Smooth muscle cell (in vitro differentiated cells): ENCODE measurements around the gene IP6K1. TPM values are rescaled to one million over a fixed set of nuclear protein-coding genes. Genes with fewer than 3 reads are reported as not detected.

ENCODE experiments used
- DNase-seq: peaks from one replicate; lab custom pipeline; 2025; ENCODE audit not compliant: unreplicated experiment; lab: John Stamatoyannopoulos, UW
- H2AFZ ChIP-seq: fragments of 200-600 bp; sonication (generic); 2 replicates; pipeline ENCODE4 v1.6.0; 2016; ENCODE audit warnings: antibody characterized with exemption, low read depth, mild to moderate bottlenecking
- H3F3A ChIP-seq: fragments of 200-600 bp; sonication (generic); 2 replicates; pipeline ENCODE4 v1.6.0; 2017; ENCODE audit warnings: antibody characterized with exemption, low read depth
- H3K27ac ChIP-seq: fragments of 200-600 bp; sonication (generic); 2 replicates; pipeline ENCODE4 v1.5.1; 2016; ENCODE audit warnings: low read depth, mild to moderate bottlenecking
- H3K27me3 ChIP-seq: fragments of 200-600 bp; sonication (generic); 2 replicates; pipeline ENCODE4 v1.6.1; 2016; ENCODE audit warnings: low read depth, mild to moderate bottlenecking
- H3K36me3 ChIP-seq: fragments of 200-600 bp; sonication (generic); 2 replicates; pipeline ENCODE4 v1.5.1; 2016; ENCODE audit warnings: low read depth
- H3K4me1 ChIP-seq: fragments of 200-600 bp; sonication (generic); 2 replicates; pipeline ENCODE4 v1.5.1; 2016; ENCODE audit warnings: low read depth
- H3K4me2 ChIP-seq: fragments of 200-600 bp; sonication (generic); 2 replicates; pipeline ENCODE4 v1.6.0; 2016; ENCODE audit warnings: mild to moderate bottlenecking
- H3K4me3 ChIP-seq: fragments of 200-600 bp; sonication (generic); 2 replicates; pipeline ENCODE4 v1.5.1; 2016; ENCODE audit warnings: mild to moderate bottlenecking
- H3K79me2 ChIP-seq: fragments of 200-600 bp; sonication (generic); 2 replicates; pipeline ENCODE4 v1.6.0; 2016; ENCODE audit warnings: low read depth, mild to moderate bottlenecking
- H3K9ac ChIP-seq: fragments of 200-600 bp; sonication (generic); 2 replicates; pipeline ENCODE4 v1.6.0; 2016; ENCODE audit warnings: low read depth
- H3K9me3 ChIP-seq: fragments of 200-600 bp; sonication (generic); replicated peaks from 2 replicates; pipeline ENCODE4 v1.5.1; 2016; ENCODE audit warnings: low read depth
- H4K20me1 ChIP-seq: fragments of 200-600 bp; sonication (generic); 2 replicates; pipeline ENCODE4 v1.6.0; 2016; ENCODE audit warnings: low read depth
- WGBS: methylation state at CpG from one replicate; pipeline ENCODE4 v1.1.7; 2016; ENCODE audit warnings: low lambda C conversion rate; 5-methylcytosine and 5-hydroxymethylcytosine counted together
- polyA plus RNA-seq: library from polyadenylated mRNA; unstranded; fragments of >200 nt; fragmentation: Nextera tagmentation; extraction: Ambion mirVana; gene quantifications from 2 replicates; pipeline ENCODE4 v1.2.1, GENCODE V29; 2016
- total RNA-seq: library from RNA; depleted of rRNA; stranded (reverse); fragments of >200 nt; gene quantifications from 2 replicates; pipeline ENCODE4 v1.2.3, GENCODE V29; 2014
- TF ChIP-seq, protein P1 (sequence below): fragments of 200-600 bp; sonication (generic); IDR thresholded peaks from 2 replicates; pipeline ENCODE4 v1.5.1; 2017; ENCODE audit warnings: borderline replicate concordance, mild to moderate bottlenecking, antibody characterized with exemption; ENCODE audit not compliant: insufficient read depth, poor library complexity, severe bottlenecking

The IP6K1 gene
- total and polyA plus RNA-seq, 2 experiments from 2014 or later: 23.0 to 31.1 TPM

DNA sequence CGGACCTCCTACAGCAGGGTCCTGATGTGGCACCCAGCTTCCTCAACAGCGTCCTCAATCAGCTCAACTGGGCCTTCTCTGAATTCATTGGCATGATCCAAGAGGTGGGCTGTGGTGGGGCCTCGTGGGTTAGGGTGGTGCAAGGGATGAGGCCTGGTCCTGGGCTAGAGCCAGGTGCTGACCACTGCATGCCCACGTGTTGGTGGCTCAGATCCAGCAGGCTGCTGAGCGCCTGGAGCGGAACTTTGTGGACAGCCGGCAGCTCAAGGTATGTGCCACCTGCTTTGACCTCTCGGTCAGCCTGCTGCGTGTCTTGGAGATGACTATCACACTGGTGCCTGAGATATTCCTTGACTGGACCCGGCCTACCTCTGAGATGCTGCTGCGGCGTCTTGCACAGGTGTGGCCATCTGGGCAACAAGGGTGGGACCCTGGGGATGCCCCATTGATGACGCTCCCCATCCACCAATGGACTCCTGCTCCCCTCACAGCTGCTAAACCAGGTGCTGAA is 70.7 kb downstream of the IP6K1 start:
- no peaks in the 10 kb centered on the region for H3K9me3 ChIP-seq
- no peak overlapping the region for H3K9ac ChIP-seq
- H3K27me3 ChIP-seq: no peaks in the 10 kb centered on the region
- no peaks in the 10 kb centered on the region for H3F3A ChIP-seq
- 94% methylated on average over 13 of the region's 13 CpGs for WGBS
- TF ChIP-seq, protein P1, sequence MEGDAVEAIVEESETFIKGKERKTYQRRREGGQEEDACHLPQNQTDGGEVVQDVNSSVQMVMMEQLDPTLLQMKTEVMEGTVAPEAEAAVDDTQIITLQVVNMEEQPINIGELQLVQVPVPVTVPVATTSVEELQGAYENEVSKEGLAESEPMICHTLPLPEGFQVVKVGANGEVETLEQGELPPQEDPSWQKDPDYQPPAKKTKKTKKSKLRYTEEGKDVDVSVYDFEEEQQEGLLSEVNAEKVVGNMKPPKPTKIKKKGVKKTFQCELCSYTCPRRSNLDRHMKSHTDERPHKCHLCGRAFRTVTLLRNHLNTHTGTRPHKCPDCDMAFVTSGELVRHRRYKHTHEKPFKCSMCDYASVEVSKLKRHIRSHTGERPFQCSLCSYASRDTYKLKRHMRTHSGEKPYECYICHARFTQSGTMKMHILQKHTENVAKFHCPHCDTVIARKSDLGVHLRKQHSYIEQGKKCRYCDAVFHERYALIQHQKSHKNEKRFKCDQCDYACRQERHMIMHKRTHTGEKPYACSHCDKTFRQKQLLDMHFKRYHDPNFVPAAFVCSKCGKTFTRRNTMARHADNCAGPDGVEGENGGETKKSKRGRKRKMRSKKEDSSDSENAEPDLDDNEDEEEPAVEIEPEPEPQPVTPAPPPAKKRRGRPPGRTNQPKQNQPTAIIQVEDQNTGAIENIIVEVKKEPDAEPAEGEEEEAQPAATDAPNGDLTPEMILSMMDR: no peak
- no peaks in the 10 kb centered on the region for H3K36me3 ChIP-seq
- H3K4me1 ChIP-seq: peaks cover 6% of the 10 kb centered on the region
- H2AFZ ChIP-seq: no peak overlapping the region
- no peak overlapping the region for H3K4me3 ChIP-seq
- no peak overlapping the region for H3K27ac ChIP-seq
- no peak for DNase-seq
- no peak overlapping the region for H3K4me2 ChIP-seq
- no peaks in the 10 kb centered on the region for H3K79me2 ChIP-seq
- H4K20me1 ChIP-seq: peaks cover 11% of the 10 kb centered on the region

DNA sequence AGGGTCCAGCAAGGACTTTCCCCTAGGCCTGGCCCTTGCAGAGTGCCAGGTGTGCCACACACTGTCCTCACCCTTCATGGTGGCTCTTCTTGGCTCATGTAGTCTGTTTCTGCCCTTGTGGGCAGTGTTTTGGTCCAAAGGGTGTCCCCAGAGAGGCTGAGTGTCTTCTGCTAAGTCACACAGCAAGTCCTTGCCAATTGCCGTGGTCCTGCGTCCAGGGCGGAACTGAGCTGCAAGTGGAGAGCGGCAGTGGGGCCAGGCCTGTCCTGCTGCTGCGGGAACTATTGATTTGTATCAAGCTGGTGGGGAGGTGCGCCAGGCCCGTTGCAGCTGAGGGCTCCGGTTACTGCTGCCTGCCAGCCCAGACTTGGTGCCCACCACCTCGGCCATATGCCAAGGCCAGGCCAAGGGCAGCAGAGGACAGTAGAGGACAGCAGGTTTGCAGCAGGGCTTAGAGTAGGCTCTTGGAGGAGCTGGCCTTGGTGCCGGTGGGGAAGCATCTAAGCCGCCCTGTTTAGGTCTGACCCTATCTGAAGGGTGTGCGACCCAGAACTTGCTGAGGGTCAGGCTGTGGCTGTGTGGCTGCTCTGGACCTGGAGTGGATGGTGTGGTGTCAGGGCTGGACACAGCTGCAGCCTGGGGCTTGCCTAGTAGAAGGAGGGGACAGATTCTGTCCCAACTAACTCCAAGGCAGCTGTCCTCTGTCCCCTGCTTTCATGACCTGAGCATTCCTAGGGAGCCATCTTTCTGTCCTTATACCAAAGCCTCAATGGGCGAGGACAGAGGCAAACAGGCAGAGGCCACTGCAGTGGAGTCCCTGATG is 71.4 kb downstream of the IP6K1 start:
- WGBS: 97% methylated on average over 13 of the region's 13 CpGs
- peaks cover 11% of the 10 kb centered on the region for H4K20me1 ChIP-seq
- no peaks in the 10 kb centered on the region for H3K27me3 ChIP-seq
- no peak overlapping the region for H2AFZ ChIP-seq
- H3K36me3 ChIP-seq: no peaks in the 10 kb centered on the region
- no peak overlapping the region for H3K4me2 ChIP-seq
- TF ChIP-seq, protein P1: no peak
- H3K4me3 ChIP-seq: no peak overlapping the region
- no peak for DNase-seq
- peaks cover 6% of the 10 kb centered on the region for H3K4me1 ChIP-seq
- no peaks in the 10 kb centered on the region for H3K79me2 ChIP-seq
- no peak overlapping the region for H3K9ac ChIP-seq
- H3K9me3 ChIP-seq: no peaks in the 10 kb centered on the region
- H3F3A ChIP-seq: no peaks in the 10 kb centered on the region
- H3K27ac ChIP-seq: no peak overlapping the region

DNA sequence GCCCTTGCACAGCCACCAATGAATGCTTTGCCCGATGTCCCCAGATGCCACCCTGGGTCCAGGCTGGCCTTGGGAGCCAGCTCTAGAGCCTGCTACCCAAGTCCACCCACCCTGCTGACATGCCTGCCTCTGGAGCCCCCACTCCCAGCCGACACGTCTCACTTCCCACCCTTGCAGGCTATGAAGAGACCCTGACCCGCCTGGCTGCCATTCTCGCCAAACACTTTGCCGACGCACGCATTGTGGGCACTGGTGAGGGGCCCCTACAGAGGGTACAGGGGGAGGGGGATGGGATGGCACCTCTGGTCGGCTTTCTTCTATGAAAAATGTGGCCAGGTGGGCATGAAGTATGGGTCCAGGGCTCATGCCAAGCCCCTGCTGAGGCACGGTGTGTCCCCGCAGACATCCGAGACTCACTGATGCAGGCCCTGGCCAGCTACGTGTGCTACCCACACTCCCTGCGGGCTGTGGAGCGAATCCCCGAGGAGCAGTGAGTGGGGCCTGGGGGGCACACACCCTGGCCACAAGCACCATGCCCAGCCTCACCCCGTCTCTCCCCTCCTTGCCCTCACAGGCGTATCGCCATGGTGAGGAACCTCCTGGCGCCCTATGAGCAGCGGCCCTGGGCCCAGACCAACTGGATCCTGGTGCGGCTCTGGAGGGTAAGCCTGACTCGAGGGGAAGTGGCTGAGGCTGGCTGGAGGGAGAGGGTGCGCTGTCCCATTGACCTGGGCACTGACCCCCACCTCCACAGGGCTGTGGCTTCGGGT is 72.8 kb downstream of the IP6K1 start:
- Histone ChIP-seq H3F3A (no peaks in the 10 kb centered on the region), H3K9ac (no peak overlapping the region), H4K20me1 (peaks cover 4% of the 10 kb centered on the region), H3K27me3 (no peaks in the 10 kb centered on the region), H3K4me2 (no peak overlapping the region), H3K9me3 (no peaks in the 10 kb centered on the region), H3K79me2 (no peaks in the 10 kb centered on the region), H3K4me1 (peaks cover under 1% of the 10 kb centered on the region), H3K27ac (no peak overlapping the region), H3K4me3 (no peak overlapping the region), H2AFZ (no peak overlapping the region), H3K36me3 (no peaks in the 10 kb centered on the region)
- WGBS: 97% methylated on average over 24 of the region's 25 CpGs
- no peak for DNase-seq
- TF ChIP-seq, protein P1: no peak
